Colonic mucosa (tissue), 4 donors: ENCODE measurements around the gene ANKH. TPM values are rescaled to one million over a fixed set of nuclear protein-coding genes. Genes with fewer than 3 reads are reported as not detected.

Experiments used
- DNase-seq: peaks from one replicate; pipeline ENCODE4 v3.0.0-alpha.2; 2020
- H3K27ac ChIP-seq: fragments of 200-600 bp; one replicate; pipeline ENCODE4 v1.8.0; 2021
- H3K27me3 ChIP-seq: fragments of 200-600 bp; one replicate; pipeline ENCODE4 v1.8.0; 2021
- H3K36me3 ChIP-seq: fragments of 200-600 bp; one replicate; pipeline ENCODE4 v1.8.0; 2021
- H3K4me1 ChIP-seq: fragments of 200-600 bp; one replicate; pipeline ENCODE4 v1.8.0; 2021; ENCODE audit warnings: mild to moderate bottlenecking
- H3K4me3 ChIP-seq: fragments of 200-600 bp; one replicate; pipeline ENCODE4 v1.8.0; 2021
- H3K9ac ChIP-seq, 2 donors: one replicate each; pipeline ENCODE4 v1.7.0; 2013; ENCODE audit warnings: control low read depth in 2 of 2, low read depth in 2 of 2, low read length in 2 of 2
- H3K9me3 ChIP-seq: fragments of 200-600 bp; one replicate; pipeline ENCODE4 v1.8.0; 2021
- intact Hi-C: fragments of 100-400 bp; cut with DNase I; formaldehyde crosslinking; loops from one replicate; pipeline ENCODE4 v1.14.1; 2022
- total RNA-seq, 2 donors: library from RNA; stranded (reverse); fragmentation: NEBNext Ultra II Directional in 1 of 2; extraction: Animal tissue kit (Norgen Biotek cat#: 25700) in 1 of 2; gene quantifications; one replicate each; pipeline ENCODE4 v1.2.1, GENCODE V29; 2021
- TF ChIP-seq, protein P1 (sequence below): fragments of 200-600 bp; IDR thresholded peaks from one replicate; pipeline ENCODE4 v1.8.0; 2022; ENCODE audit warnings: antibody characterized with exemption, mild to moderate bottlenecking
- donor health status: healthy.
- donor health status: DM: no; HTN: no; CAD: no.
- donor health status: DM: no; HTN: no; CAD: no.

ANKH gene
- total RNA-seq, 2 donors from 2014 or later, result 81.8 to 103 TPM

DNA sequence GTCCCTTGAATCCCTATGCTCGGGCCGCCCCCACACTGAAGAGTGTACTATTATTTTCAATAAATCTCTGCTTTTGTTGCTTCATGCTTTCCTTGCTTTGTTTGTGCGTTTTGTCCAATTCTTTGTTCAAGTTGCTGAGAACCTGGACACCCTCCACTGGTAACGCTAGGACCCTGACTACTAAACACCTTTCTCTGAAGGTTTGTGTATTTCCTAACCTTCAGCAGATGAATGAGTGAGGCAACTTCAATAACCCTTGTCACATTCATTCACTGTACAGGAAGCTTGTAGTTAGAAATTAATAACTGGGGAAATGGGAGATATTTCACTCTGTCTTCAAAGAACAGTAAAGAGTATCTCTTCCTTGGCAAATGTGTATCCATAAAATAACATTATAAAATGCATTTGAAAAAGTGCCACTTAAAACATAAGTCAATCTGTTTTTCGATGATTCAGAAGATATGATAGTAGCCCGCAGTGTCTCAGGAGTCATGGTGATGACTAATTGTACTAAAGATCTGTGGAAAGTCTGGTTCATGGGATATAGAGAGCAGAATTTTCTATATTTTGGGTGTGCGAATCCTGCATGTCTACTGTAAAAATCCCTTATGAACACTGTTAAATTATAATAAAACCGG lies 43.2 kb upstream of the ANKH start:
- H3K9me3 ChIP-seq, result no peaks in the 10 kb centered on the region
- H3K4me1 ChIP-seq, result no peaks in the 10 kb centered on the region
- H3K9ac ChIP-seq, result no peak overlapping the region
- no peaks in the 10 kb centered on the region for H3K27me3 ChIP-seq
- no peak for DNase-seq
- intact Hi-C loops, result no loop called here
- no peaks in the 10 kb centered on the region for H3K36me3 ChIP-seq
- H3K4me3 ChIP-seq, result no peak overlapping the region
- TF ChIP-seq, protein P1, sequence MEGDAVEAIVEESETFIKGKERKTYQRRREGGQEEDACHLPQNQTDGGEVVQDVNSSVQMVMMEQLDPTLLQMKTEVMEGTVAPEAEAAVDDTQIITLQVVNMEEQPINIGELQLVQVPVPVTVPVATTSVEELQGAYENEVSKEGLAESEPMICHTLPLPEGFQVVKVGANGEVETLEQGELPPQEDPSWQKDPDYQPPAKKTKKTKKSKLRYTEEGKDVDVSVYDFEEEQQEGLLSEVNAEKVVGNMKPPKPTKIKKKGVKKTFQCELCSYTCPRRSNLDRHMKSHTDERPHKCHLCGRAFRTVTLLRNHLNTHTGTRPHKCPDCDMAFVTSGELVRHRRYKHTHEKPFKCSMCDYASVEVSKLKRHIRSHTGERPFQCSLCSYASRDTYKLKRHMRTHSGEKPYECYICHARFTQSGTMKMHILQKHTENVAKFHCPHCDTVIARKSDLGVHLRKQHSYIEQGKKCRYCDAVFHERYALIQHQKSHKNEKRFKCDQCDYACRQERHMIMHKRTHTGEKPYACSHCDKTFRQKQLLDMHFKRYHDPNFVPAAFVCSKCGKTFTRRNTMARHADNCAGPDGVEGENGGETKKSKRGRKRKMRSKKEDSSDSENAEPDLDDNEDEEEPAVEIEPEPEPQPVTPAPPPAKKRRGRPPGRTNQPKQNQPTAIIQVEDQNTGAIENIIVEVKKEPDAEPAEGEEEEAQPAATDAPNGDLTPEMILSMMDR, result no peak
- H3K27ac ChIP-seq, result no peak overlapping the region

DNA sequence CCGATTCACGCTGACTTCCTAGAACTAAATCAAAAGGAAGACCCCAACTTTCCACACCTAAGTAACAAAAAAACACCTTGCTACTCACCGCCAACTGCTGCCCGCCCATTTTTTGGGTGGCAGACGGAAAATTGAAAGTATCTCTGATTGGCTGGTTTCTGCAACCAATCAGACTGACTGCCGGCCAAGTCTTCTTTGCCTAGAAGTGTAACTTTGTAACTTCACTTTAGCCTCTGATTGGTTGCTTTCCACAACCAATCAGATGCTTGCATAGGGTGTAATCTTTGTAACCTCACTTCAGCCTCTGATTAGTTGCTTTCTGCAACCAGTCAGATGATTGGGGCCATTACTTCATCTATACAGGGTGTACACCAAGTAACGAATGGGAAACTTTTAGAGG lies 42.6 kb upstream of the ANKH start:
- Histone ChIP-seq H3K27ac (no peak overlapping the region), H3K36me3 (no peaks in the 10 kb centered on the region), H3K9ac (no peak overlapping the region), H3K4me3 (no peak overlapping the region), H3K27me3 (no peaks in the 10 kb centered on the region), H3K9me3 (no peaks in the 10 kb centered on the region), H3K4me1 (no peaks in the 10 kb centered on the region)
- DNase-seq, result no peak
- TF ChIP-seq, protein P1, result no peak
- intact Hi-C loops, result no loop called here

DNA sequence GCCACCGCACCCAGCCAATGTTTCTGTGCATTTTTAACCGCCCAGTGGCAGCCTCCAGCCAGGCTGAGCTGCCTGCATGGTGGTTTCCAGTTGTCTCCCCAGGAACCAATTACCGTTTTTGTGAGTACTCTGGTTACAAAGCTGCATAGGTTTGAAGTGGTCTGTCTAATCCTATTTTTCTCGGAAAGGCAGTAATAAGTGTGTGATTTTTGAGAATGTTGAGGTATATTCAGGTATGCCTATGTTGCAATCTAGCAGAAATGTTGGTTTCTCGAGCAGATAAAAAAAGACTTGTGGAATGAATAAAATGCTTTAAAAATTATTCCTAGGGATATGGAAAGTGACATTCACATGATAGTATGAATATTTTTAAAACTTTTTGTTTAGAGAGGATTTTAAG lies 41.5 kb upstream of the ANKH start:
- Histone ChIP-seq H3K9me3 (no peaks in the 10 kb centered on the region), H3K36me3 (no peaks in the 10 kb centered on the region), H3K9ac (no peak overlapping the region), H3K4me3 (no peak overlapping the region), H3K27ac (no peak overlapping the region), H3K4me1 (no peaks in the 10 kb centered on the region), H3K27me3 (no peaks in the 10 kb centered on the region)
- DNase-seq, result no peak
- TF ChIP-seq, protein P1, result no peak
- intact Hi-C loops, result no loop called here

DNA sequence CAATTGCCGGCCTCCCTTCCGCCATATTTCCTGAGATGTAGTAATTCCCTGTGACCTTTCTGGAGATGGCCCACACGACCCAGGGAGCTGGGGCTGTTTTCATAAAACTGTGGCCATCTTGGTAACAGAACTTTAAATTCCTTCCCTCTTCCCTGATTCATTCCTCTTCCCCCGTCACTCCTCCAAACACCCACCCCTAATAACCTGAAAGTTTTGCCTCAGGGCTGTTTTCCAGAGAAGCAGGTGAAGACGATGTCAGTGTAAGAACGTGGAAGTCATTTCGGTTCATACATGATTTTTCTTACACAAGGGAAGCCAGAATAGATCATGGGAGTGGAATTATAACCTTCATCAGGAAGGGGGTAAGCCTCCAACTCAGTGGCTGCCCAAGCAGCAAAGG lies 40.6 kb upstream of the ANKH start:
- Histone ChIP-seq H3K27ac (no peak overlapping the region), H3K9ac (no peak overlapping the region)

DNA sequence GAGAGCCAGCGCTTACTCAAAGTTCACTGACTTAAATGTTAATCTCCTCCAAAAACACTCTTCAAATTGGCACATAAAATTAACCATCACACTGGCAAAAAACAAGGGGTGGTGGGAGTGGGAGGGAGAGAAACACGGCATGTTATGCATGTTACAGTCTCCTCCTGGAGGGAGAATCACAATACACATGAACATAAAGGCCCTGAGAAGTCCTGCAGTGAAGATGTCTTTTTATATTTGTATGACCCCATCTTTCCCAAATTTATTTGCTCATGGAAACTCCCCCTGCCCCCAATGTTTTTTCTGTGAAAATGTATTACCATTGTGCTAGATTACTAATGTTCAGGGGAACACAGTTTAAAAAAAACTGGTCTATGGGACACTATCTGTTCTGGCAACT lies 37.8 kb upstream of the ANKH start:
- intact Hi-C loops, result no loop called here
- H3K9me3 ChIP-seq, result no peaks in the 10 kb centered on the region
- no peaks in the 10 kb centered on the region for H3K36me3 ChIP-seq
- no peak overlapping the region for H3K4me3 ChIP-seq
- H3K27ac ChIP-seq, result no peak overlapping the region
- TF ChIP-seq, protein P1, result no peak
- no peaks in the 10 kb centered on the region for H3K4me1 ChIP-seq
- no peak for DNase-seq
- no peak overlapping the region for H3K9ac ChIP-seq
- H3K27me3 ChIP-seq, result no peaks in the 10 kb centered on the region

More for the DNA sequence above, 40.6 kb upstream of the ANKH start:
- H3K27me3 ChIP-seq, result no peaks in the 10 kb centered on the region
- H3K36me3 ChIP-seq, result no peaks in the 10 kb centered on the region
- no peak overlapping the region for H3K4me3 ChIP-seq
- TF ChIP-seq, protein P1, result no peak
- DNase-seq, result no peak
- intact Hi-C loops, result no loop called here
- H3K9me3 ChIP-seq, result no peaks in the 10 kb centered on the region
- H3K4me1 ChIP-seq, result no peaks in the 10 kb centered on the region
